WERI-Rb-1 (cell line): ENCODE results near the gene OTOGL.

Experiments
- DNase-seq: peaks from one replicate; pipeline ENCODE4 v3.0.0-alpha.2; 2020
- H3K27ac ChIP-seq: fragments of 250-450 bp; sonication (Bioruptor Pico); 2 replicates; pipeline ENCODE4 v1.5.1; 2020; ENCODE audit warnings: mild to moderate bottlenecking, moderate library complexity
- H3K27me3 ChIP-seq: fragments of 250-450 bp; sonication (Bioruptor Pico); 2 replicates; pipeline ENCODE4 v1.5.1; 2021; ENCODE audit warnings: mild to moderate bottlenecking, low read depth, moderate library complexity; ENCODE audit not compliant: insufficient read depth, severe bottlenecking
- H3K36me3 ChIP-seq: fragments of 250-450 bp; sonication (Bioruptor Pico); 2 replicates; pipeline ENCODE4 v1.5.1; 2020; ENCODE audit warnings: mild to moderate bottlenecking, moderate library complexity
- H3K4me3 ChIP-seq: 2 replicates; pipeline ENCODE4 v1.5.1; 2011; ENCODE audit warnings: low read depth, mild to moderate bottlenecking, control low read depth, low read length
- H3K9me3 ChIP-seq: fragments of 250-450 bp; sonication (Bioruptor Pico); 2 replicates; pipeline ENCODE4 v1.5.1; 2021; ENCODE audit warnings: mild to moderate bottlenecking, moderate library complexity; ENCODE audit not compliant: severe bottlenecking
- TF ChIP-seq, protein P1 (sequence below): IDR thresholded peaks from 2 replicates; pipeline ENCODE4 v1.5.1; 2011; ENCODE audit warnings: low read depth, mild to moderate bottlenecking, control low read depth, inconsistent platforms, low read length

The OTOGL gene

GRCh38 chr12:80099259-80099658 lies at the start of gene OTOGL:
Gene OTOGL, plus strand, starts transcription at chr12:80099537. Its CDS starts 109,895 bp downstream, at chr12:80209432.
- H3K36me3 ChIP-seq, result no peaks in the 10 kb centered on the region
- no peak for DNase-seq
- H3K27ac ChIP-seq, result no peak within 1 kb of the TSS
- no peak within 1 kb of the TSS for H3K4me3 ChIP-seq
- H3K27me3 ChIP-seq, result no peaks in the 10 kb centered on the region
- TF ChIP-seq, protein P1, sequence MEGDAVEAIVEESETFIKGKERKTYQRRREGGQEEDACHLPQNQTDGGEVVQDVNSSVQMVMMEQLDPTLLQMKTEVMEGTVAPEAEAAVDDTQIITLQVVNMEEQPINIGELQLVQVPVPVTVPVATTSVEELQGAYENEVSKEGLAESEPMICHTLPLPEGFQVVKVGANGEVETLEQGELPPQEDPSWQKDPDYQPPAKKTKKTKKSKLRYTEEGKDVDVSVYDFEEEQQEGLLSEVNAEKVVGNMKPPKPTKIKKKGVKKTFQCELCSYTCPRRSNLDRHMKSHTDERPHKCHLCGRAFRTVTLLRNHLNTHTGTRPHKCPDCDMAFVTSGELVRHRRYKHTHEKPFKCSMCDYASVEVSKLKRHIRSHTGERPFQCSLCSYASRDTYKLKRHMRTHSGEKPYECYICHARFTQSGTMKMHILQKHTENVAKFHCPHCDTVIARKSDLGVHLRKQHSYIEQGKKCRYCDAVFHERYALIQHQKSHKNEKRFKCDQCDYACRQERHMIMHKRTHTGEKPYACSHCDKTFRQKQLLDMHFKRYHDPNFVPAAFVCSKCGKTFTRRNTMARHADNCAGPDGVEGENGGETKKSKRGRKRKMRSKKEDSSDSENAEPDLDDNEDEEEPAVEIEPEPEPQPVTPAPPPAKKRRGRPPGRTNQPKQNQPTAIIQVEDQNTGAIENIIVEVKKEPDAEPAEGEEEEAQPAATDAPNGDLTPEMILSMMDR, result no peak
- no peaks in the 10 kb centered on the region for H3K9me3 ChIP-seq

DNA sequence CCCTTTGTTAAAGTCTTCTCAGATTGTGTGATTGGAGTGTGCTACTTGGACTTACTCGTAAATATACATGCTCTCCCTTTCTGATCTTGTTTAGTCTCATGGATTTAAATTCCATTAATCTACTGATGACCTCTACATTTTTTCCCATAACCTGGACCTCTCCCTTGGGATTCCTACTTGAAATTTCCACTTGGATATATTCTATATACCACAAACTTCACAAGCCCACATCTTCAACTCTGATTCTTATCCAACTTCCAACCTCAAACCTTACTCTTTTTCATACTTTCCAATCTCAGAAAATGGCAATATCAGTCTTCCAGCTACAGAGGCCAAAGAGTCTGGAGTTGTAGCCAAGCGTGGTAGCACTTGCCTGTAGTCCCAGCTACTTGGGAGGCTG lies 49.1 kb upstream of the OTOGL start:
- H3K36me3 ChIP-seq, result no peaks in the 10 kb centered on the region
- no peaks in the 10 kb centered on the region for H3K27me3 ChIP-seq
- TF ChIP-seq, protein P1, result no peak
- H3K9me3 ChIP-seq, result no peaks in the 10 kb centered on the region
- no peak overlapping the region for H3K4me3 ChIP-seq
- no peak overlapping the region for H3K27ac ChIP-seq
- DNase-seq, result no peak

- Histone ChIP-seq H3K27me3 (no peaks in the 10 kb centered on the region), H3K27ac (no peak overlapping the region), H3K4me3 (no peak overlapping the region), H3K9me3 (no peaks in the 10 kb centered on the region), H3K36me3 (no peaks in the 10 kb centered on the region)
- TF ChIP-seq, protein P1, result no peak
- no peak for DNase-seq
Observed at GRCh38 chr12:80053051-80053790, 46.1 kb upstream of the OTOGL start.

GRCh38 chr12:80056232-80056631 lies 43.1 kb upstream of the OTOGL start:
- no peak for DNase-seq
- H3K27me3 ChIP-seq, result no peaks in the 10 kb centered on the region
- H3K4me3 ChIP-seq, result no peak overlapping the region
- H3K36me3 ChIP-seq, result no peaks in the 10 kb centered on the region
- H3K27ac ChIP-seq, result no peak overlapping the region
- TF ChIP-seq, protein P1, result no peak
- H3K9me3 ChIP-seq, result no peaks in the 10 kb centered on the region

- Histone ChIP-seq H3K27me3 (no peaks in the 10 kb centered on the region), H3K4me3 (no peak overlapping the region), H3K27ac (no peak overlapping the region), H3K9me3 (no peaks in the 10 kb centered on the region), H3K36me3 (no peaks in the 10 kb centered on the region)
- no peak for DNase-seq
- TF ChIP-seq, protein P1, result no peak
Observed at GRCh38 chr12:80056845-80057244, 42.5 kb upstream of the OTOGL start.

GRCh38 chr12:80058586-80058985 lies 40.8 kb upstream of the OTOGL start:
- TF ChIP-seq, protein P1, result no peak
- Histone ChIP-seq H3K4me3 (no peak overlapping the region), H3K36me3 (no peaks in the 10 kb centered on the region), H3K27me3 (no peaks in the 10 kb centered on the region), H3K27ac (no peak overlapping the region), H3K9me3 (no peaks in the 10 kb centered on the region)
- no peak for DNase-seq
